Activated naive CD8-positive, alpha-beta T cell (primary cell): ENCODE data around the gene AVL9.
"Not testable (repeated sequence)": the region's sequence is repeated elsewhere in the genome, so short reads cannot be mapped to it uniquely, and the experiment has no call there.

Experiments used
- H3K27ac Mint-ChIP-seq: one replicate; pipeline ENCODE4 v1.8.0; 2021; ENCODE audit warnings: mixed read lengths
- H3K27me3 Mint-ChIP-seq: one replicate; pipeline ENCODE4 v1.8.0; 2021; ENCODE audit warnings: mixed read lengths
- H3K36me3 Mint-ChIP-seq: one replicate; pipeline ENCODE4 v1.8.0; 2021; ENCODE audit warnings: mixed read lengths
- H3K4me1 Mint-ChIP-seq: one replicate; pipeline ENCODE4 v1.8.0; 2021; ENCODE audit warnings: low read depth, mixed read lengths
- H3K4me3 Mint-ChIP-seq: one replicate; pipeline ENCODE4 v1.8.0; 2021; ENCODE audit warnings: mild to moderate bottlenecking, mixed read lengths
- H3K9me3 Mint-ChIP-seq: one replicate; pipeline ENCODE4 v1.8.0; 2021; ENCODE audit warnings: low read depth, mixed read lengths

AVL9 gene

DNA sequence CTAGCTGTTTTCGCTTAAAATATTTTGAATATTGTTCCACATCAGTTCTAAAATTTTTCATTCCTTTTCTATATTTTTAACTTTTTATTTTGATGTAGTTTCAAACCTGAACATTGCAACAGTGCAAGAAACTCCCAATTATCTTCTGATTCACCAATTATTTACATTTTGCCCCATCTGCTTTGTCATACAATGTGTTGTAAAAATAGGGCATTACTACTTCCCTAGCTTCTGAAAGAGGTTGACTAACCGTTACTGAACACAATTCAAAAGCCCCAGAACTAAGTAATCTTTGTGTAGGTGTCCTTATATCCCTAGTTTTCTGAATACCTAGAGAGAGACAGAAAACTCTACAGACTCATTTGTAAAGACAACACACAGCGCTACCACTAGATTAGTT lies 86.7 kb downstream of the AVL9 start:
- no peaks in the 10 kb centered on the region for H3K4me1 Mint-ChIP-seq
- no peaks in the 10 kb centered on the region for H3K36me3 Mint-ChIP-seq
- H3K27ac Mint-ChIP-seq = no peak overlapping the region

DNA sequence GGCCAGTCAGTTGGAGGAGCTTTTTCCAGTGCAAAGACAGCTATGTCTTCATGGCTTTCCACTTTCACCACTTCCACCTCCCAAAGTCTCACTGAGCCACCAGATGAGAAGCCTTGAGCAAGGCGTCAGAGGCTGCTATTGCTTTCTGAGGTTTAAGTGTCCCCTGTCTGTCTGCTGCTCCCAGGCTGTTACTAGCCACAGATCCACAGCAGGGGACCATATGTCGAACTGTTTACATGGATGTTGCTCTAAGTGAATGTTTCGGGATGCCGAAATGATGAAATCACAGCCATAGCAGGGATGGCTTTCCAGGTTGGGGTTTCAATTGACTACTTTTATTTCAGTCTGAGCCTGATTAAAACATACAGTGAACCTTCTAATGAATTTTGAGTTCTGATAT lies 88.5 kb downstream of the AVL9 start:
- Mint-ChIP-seq H3K4me1 (peaks cover 10% of the 10 kb centered on the region), H3K9me3 (no peaks in the 10 kb centered on the region), H3K27ac (no peak overlapping the region), H3K27me3 (no peaks in the 10 kb centered on the region), H3K4me3 (no peak overlapping the region), H3K36me3 (no peaks in the 10 kb centered on the region)

More for the DNA sequence above, 86.7 kb downstream of the AVL9 start:
- Mint-ChIP-seq H3K4me3 (no peak overlapping the region), H3K9me3 (no peaks in the 10 kb centered on the region), H3K27me3 (no peaks in the 10 kb centered on the region)

DNA sequence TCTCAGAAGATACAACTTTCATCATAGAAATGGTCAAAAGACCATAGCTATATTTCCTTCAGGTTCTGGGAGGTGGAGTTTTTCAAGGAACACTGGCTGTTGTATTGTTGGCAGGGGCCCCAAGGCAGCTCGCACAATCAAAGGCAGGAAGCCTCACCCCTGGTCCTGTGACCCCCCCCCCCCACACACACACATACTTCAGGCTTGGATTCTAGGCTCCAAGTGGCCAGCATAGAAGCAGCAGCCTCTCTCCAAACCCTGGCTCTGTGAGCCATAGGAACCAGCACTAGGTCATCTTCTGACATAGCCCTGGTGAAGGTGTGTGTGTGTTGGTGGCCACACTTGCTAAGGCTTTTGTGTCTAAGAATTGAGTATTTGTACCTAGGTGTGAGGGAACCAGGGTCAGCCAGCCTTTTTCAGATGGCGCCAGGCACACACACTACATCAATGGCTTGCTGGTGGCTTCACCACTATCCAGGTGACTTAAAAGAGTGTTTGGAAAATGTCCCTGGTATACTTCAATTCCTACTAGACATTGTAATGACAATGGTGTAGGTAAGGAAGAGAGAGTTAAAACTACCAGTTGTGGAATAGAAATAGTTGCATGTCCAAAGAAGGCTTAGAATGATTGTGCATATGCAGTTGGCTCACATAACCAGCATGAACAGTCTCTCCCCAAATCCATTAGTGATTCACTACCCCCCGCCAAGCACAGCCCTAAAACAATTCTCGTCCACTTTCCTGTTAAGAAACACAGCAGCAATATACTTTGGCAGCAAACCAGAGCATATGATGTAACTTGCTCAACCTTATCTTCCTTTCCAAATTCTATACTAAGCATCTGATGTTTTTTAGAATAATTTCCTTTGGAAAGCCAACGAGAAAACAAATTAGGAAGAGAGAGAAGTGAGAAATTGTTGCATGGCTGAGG lies 91.3 kb downstream of the AVL9 start:
- Mint-ChIP-seq H3K27me3 (no peaks in the 10 kb centered on the region), H3K4me1 (peaks cover 10% of the 10 kb centered on the region), H3K36me3 (no peaks in the 10 kb centered on the region), H3K4me3 (no peak overlapping the region), H3K27ac (peak overlapping the region; percentile 35), H3K9me3 (no peaks in the 10 kb centered on the region)

DNA sequence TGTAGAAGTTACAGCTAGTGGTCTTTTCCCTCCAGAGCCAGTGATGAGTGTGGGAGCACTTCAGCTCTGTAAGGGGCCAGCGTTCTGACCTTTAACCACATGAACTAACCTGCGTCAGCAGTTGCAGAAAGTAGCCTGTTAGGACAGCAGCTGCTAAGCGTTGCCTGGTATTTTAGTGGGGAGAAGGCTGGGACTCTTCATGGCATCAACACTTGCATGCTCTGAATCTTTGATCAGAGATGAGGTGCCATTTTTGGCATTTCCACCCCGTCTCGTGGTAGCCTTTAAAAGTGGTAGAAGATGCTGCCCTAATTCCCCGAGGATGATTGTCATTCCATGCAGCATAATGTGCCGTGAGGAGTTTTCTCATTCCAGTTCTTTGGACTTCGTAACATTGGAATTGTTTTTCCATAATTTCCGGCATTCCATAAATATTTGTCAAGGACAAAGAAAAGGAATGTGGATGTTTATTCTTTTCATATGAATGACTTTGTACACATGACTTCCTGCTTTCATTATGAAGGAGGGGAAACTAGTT lies 92.2 kb downstream of the AVL9 start:
- Mint-ChIP-seq H3K9me3 (no peaks in the 10 kb centered on the region), H3K36me3 (no peaks in the 10 kb centered on the region), H3K4me1 (peaks cover 10% of the 10 kb centered on the region), H3K27ac (peak overlapping the region; percentile 61), H3K27me3 (no peaks in the 10 kb centered on the region), H3K4me3 (no peak overlapping the region)

DNA sequence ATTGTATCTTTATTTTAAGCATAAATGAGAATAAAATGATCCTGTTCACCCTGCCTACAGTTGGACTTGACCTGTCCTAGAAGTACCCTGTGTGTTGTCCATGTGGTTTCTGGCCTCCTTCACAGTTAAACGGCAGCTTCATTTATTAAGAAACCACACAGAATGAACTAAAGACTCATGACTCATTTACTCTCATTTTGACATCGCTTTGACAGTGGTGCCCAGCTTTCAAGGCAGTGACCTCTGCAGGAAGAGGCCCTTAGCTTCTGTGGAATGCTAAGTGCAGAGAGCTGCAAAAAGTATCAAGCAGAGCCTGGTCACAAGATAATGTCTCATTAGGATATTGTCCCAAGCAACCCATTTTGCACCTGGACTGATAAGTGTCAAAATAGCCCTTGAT lies 93.4 kb downstream of the AVL9 start:
- H3K9me3 Mint-ChIP-seq = no peaks in the 10 kb centered on the region
- no peak overlapping the region for H3K4me3 Mint-ChIP-seq
- no peaks in the 10 kb centered on the region for H3K27me3 Mint-ChIP-seq
- no peaks in the 10 kb centered on the region for H3K36me3 Mint-ChIP-seq
- peaks cover 10% of the 10 kb centered on the region for H3K4me1 Mint-ChIP-seq
- peak overlapping the region; percentile 70 for H3K27ac Mint-ChIP-seq

DNA sequence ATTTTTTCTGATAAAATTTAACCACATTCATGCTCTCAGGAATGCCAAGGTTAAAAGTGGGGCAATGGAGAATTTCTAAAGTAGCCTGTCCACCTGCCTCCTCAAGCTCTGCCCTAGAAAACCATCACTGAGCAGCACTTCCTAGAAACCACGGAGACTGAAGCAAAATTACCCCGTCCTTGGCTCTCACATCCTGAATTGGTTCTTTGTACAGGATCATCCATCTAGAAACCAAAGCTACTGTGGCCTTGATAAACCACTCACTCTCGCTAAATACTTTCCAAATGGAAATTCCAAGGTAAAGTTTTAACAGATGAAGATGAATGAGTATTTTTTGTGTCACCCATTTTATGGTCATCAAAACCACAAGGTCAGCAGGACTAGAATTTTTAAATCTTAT lies 96.6 kb downstream of the AVL9 start:
- Mint-ChIP-seq H3K9me3 (no peaks in the 10 kb centered on the region), H3K4me3 (no peak overlapping the region), H3K27ac (no peak overlapping the region), H3K27me3 (no peaks in the 10 kb centered on the region), H3K4me1 (peaks cover 10% of the 10 kb centered on the region), H3K36me3 (no peaks in the 10 kb centered on the region)

DNA sequence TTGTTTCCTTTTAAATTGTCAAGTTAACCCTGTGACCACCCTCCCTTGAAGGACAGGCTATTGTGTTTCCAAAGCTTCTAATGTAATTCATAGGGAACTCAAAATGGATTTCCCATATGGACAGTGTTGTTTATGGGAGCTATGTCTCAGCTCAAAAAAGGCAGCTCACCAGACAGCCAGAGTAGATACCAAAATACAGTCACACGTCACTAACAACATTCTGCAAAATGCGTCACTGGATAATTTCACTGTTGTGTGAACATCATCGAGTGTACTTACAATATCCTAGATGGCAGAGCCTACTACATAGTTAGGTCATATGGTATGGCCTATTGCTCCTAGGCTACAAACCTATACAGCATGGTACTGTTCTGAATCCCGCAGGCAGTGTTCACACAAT lies 97.4 kb downstream of the AVL9 start:
- H3K4me3 Mint-ChIP-seq = no peak overlapping the region
- no peaks in the 10 kb centered on the region for H3K9me3 Mint-ChIP-seq
- no peaks in the 10 kb centered on the region for H3K36me3 Mint-ChIP-seq
- H3K4me1 Mint-ChIP-seq = peaks cover 7% of the 10 kb centered on the region
- H3K27ac Mint-ChIP-seq = no peak overlapping the region
- H3K27me3 Mint-ChIP-seq = no peaks in the 10 kb centered on the region

DNA sequence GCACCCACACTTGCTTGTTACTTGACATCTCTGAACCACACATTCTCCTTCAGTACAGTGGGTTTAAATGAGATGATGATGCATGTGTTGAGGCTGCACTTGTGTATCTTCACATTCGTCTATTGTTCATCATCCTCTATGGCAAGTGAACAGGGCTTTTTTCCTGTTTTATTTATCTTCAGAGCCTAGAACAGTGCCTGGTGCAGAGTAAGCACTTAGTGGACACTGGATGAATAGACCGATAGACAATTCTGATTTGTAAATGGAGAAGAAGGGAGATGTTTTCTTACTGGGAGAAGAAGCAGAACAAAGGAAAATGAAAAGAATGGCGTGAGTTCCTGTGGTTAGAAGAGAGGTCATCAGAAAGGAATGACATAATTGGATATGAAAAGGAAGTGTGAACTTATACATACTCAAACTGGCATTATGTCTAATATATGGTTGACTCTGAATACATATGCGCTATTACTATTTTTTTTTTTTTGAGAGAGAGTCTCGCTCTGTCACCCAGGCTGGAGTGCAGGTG lies 99.7 kb downstream of the AVL9 start:
- no peaks in the 10 kb centered on the region for H3K4me1 Mint-ChIP-seq
- no peak overlapping the region for H3K27ac Mint-ChIP-seq
- no peaks in the 10 kb centered on the region for H3K36me3 Mint-ChIP-seq
- H3K4me3 Mint-ChIP-seq = no peak overlapping the region
- no peaks in the 10 kb centered on the region for H3K27me3 Mint-ChIP-seq
- H3K9me3 Mint-ChIP-seq = peaks cover 3% of the 10 kb centered on the region

DNA sequence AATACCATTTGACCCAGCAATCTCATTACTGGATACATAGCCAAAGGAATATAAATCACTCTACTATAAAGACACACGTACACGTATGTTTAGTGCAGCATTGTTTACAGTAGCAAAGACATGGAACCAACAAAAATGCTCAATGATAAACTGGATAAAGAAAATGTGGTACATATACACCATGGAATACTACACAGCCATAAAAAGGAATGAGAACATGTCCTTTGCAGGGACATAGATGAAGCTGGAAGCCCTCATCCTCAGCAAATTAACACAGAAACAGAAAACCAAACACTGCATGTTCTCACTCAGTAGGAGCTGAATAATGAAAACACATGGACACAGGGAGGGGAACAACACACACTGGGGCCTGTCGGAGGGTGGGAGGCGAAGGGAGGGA lies 105.9 kb downstream of the AVL9 start:
- peaks cover 11% of the 10 kb centered on the region for H3K36me3 Mint-ChIP-seq
- not testable (repeated sequence) for H3K27me3 Mint-ChIP-seq, H3K4me1 Mint-ChIP-seq, H3K27ac Mint-ChIP-seq, H3K4me3 Mint-ChIP-seq
- H3K9me3 Mint-ChIP-seq = peaks cover 20% of the 10 kb centered on the region

DNA sequence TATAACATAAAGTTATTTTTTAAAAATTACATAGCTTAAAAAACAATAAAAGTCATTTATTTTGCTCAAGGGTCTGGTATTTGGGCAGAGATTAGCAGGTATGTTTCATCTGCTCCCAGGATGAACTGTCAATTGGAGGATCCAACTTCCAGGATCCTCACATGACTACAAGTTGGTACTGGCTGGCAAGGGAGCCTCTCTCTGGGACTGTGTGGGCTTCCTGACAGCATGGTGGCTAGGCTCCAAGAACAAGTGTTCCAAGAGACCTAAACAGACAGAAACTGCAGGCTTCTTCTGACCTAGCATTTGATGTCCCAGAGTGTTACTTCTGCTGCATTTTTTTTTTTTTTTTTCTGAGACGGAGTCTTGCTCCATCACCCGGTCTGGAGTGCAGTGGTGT lies 107.2 kb downstream of the AVL9 start:
- Mint-ChIP-seq H3K27me3 (no peaks in the 10 kb centered on the region), H3K4me1 (no peaks in the 10 kb centered on the region), H3K27ac (no peak overlapping the region), H3K9me3 (peaks cover 20% of the 10 kb centered on the region), H3K4me3 (no peak overlapping the region), H3K36me3 (peaks cover 11% of the 10 kb centered on the region)

DNA sequence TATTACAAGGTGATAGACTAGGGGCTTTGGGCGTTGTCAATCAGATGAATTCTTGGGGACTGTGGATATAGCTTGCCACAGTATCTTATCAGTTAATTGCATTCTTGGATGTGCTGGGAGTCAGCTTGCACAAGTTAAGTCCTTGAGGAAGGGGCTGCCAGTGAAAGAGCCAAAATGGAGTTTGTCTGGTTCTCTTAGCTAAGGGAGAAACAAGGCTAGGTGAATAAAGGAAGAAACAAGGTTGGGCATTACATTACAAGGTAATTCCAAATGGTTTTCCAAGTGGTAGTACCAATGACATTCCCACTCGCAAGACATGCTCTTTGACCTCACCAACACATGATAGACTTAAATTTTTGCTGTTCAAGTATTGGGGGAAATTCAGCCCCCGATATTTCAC lies 108.2 kb downstream of the AVL9 start:
- not testable (repeated sequence) for H3K4me1 Mint-ChIP-seq, H3K27me3 Mint-ChIP-seq, H3K27ac Mint-ChIP-seq, H3K4me3 Mint-ChIP-seq
- peaks cover 17% of the 10 kb centered on the region for H3K9me3 Mint-ChIP-seq
- peaks cover 11% of the 10 kb centered on the region for H3K36me3 Mint-ChIP-seq

DNA sequence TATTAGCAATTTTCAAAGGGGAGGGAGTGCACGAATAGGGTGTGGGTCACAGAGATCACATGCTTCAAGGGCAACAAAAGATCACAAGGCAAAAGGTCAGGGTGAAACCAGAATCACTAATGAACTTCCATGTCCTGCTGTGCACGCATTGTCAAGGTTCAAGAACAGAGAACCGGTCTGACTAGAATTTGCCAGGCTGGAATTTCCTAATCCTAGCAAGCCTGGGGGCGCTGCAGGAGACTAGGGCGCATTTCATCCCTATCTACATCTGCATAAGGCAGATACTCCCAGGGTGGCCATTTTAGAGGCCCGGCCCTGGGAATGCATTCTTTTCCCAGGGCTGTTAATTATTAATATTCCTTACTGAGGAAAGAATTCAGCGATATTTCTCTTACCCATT lies 108.8 kb downstream of the AVL9 start:
- H3K4me1 Mint-ChIP-seq, H3K27me3 Mint-ChIP-seq, H3K4me3 Mint-ChIP-seq, H3K27ac Mint-ChIP-seq: not testable (repeated sequence)
- H3K36me3 Mint-ChIP-seq = peaks cover 11% of the 10 kb centered on the region
- H3K9me3 Mint-ChIP-seq = peaks cover 17% of the 10 kb centered on the region

DNA sequence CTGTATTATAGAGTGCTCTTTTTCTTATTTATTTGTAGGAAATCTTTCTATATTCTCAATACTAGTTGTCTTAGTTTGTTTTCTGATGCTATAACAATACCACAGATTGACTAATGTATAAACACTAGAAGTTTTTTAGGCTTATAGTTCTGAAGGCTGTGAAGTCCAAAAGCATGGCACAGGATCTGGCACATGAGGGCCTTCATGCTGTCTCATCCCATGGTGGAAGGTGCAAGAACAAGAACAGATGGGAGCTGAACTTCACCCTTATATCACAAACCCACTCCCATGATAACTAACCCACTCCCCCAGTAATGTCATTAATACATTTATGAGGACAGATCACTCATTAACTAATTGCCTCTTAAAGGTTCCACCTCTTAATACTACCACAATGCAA lies 109.7 kb downstream of the AVL9 start:
- Mint-ChIP-seq H3K9me3 (peaks cover 17% of the 10 kb centered on the region), H3K27me3 (no peaks in the 10 kb centered on the region), H3K4me3 (no peak overlapping the region), H3K4me1 (no peaks in the 10 kb centered on the region), H3K27ac (no peak overlapping the region), H3K36me3 (peaks cover 11% of the 10 kb centered on the region)

DNA sequence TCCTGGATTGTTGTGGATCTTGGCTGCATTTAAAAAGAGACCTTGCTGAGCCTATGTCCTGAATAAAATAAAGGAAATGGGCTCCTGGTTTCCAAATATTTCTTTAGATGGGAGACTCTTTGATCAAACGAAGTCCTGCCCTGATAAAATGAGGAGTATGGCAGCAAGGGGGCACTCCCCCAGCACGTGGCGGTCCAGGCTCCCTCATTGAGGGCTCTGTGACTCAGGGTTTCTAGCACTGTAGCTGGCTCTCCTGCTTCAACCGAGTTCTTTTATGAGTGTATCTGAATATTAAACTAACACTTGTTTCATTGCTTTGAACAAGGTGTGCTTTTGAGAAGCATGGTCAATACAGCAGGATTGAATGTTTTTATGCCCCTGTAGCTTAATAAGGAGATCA lies 114.2 kb downstream of the AVL9 start:
- Mint-ChIP-seq H3K36me3 (peaks cover 3% of the 10 kb centered on the region), H3K4me1 (no peaks in the 10 kb centered on the region), H3K9me3 (peaks cover 9% of the 10 kb centered on the region), H3K27ac (no peak overlapping the region), H3K4me3 (no peak overlapping the region), H3K27me3 (no peaks in the 10 kb centered on the region)

DNA sequence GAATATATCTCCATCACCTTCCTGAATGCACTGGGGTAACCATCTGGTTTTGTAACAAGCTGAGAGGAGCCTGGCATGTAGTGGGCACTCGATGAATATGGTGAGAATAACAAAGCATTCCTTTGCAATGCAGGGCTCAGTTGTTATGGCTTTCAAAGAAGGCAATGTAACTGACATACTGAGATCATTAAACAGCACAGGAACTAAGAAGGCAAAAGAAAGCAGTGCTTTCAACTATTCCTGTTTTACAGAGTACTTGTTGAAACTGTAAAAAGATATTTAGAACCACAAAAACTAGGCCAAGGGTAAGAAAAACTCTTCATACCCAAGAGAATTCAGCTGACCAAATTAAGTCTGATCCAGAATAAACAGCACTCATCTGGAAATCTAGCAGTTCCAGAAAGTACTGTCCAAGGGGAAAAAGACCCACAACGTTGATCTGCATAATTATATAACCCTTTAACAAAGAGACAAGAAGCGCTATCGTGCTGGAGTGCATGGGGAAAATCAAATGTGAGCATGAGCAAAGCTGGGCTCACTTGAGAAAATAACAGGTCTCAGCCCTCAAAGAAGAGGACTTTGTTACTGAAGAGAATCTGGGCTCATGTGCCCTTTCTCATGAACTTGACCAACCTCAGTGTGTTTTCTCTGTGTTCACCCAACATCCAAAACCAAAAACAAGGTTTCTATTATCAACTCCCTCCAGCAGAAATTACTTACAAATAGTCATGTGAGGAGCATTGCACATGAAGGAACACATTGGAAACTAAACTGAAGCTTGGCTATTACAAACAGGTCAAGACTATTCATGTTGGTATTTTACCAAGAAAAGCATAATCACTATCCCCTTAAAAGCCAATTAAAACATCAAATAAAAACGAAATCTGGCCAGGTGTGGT lies 116.2 kb downstream of the AVL9 start:
- Mint-ChIP-seq H3K27ac (no peak overlapping the region), H3K4me3 (no peak overlapping the region), H3K9me3 (no peaks in the 10 kb centered on the region), H3K27me3 (peaks cover 2% of the 10 kb centered on the region), H3K4me1 (no peaks in the 10 kb centered on the region), H3K36me3 (no peaks in the 10 kb centered on the region)
